IMR-90 (cell line): ENCODE measurements around the gene NOX4. TPM values are rescaled to one million over a fixed set of nuclear protein-coding genes. Genes with fewer than 3 reads are reported as not detected.

Experiments used
- ATAC-seq: fragments of 200-7000 bp; cut with Tn5 transposase; 2 replicates; pipeline ENCODE4 v1.9.1; 2020; ENCODE audit warnings: low read depth, mild to moderate bottlenecking, moderate library complexity
- BruUV-seq: library from RNA; stranded (reverse); fragments of 400-500 nt; replicated peaks from 2 replicates; lab custom pipeline; 2021; lab: Mats Ljungman, UMichigan
- CTCF ChIA-PET: fragments of 300-600 bp; formaldehyde crosslinking; extraction: SDS; loops from one replicate; lab custom pipeline; 2021; ENCODE audit warnings: antibody characterized with exemption; lab: Yijun Ruan, JAX
- POLR2A ChIA-PET: fragments of 300-600 bp; sonication (Branson Sonifier 250); formaldehyde crosslinking; loops from one replicate; lab custom pipeline; 2022; ENCODE audit warnings: antibody characterized with exemption; ENCODE audit not compliant: unreplicated experiment; lab: Charles Lee
- DNase-seq: peaks from one replicate; pipeline ENCODE4 v3.0.0; 2013
- H2AFZ ChIP-seq: replicated peaks from 2 replicates; pipeline ENCODE3; 2013; ENCODE audit warnings: low read length, mild to moderate bottlenecking; ENCODE audit not compliant: poor library complexity
- H2AK5ac ChIP-seq: 2 replicates; pipeline ENCODE4 v1.6.1; 2013; ENCODE audit warnings: low read depth, low read length, inconsistent platforms
- H2AK9ac ChIP-seq: replicated peaks from 2 replicates; pipeline ENCODE3; 2013; ENCODE audit warnings: mild to moderate bottlenecking, low read depth, low read length, moderate library complexity; ENCODE audit not compliant: poor library complexity
- H2BK120ac ChIP-seq: 2 replicates; pipeline ENCODE4 v1.6.1; 2013; ENCODE audit warnings: low read depth, low read length, inconsistent platforms
- H2BK15ac ChIP-seq: 3 replicates; pipeline ENCODE4 v1.6.1; 2013; ENCODE audit warnings: low read depth, low read length, inconsistent platforms
- H2BK20ac ChIP-seq: 2 replicates; pipeline ENCODE4 v1.6.1; 2013; ENCODE audit warnings: low read depth, mild to moderate bottlenecking, inconsistent platforms, low read length, moderate library complexity
- H2BK5ac ChIP-seq: 2 replicates; pipeline ENCODE4 v1.6.1; 2013; ENCODE audit warnings: mild to moderate bottlenecking, low read depth, low read length, inconsistent platforms; ENCODE audit not compliant: poor library complexity, severe bottlenecking
- H3K14ac ChIP-seq: replicated peaks from 2 replicates; pipeline ENCODE4 v1.6.1; 2013; ENCODE audit warnings: low read depth, low read length, inconsistent platforms
- H3K18ac ChIP-seq: 2 replicates; pipeline ENCODE4 v1.6.1; 2013; ENCODE audit warnings: low read depth, low read length, control low read depth
- H3K23ac ChIP-seq: 2 replicates; pipeline ENCODE4 v1.6.1; 2013; ENCODE audit warnings: low read depth, low read length, inconsistent platforms
- H3K27ac ChIP-seq: 2 replicates; pipeline ENCODE4 v1.5.1; 2013; ENCODE audit warnings: mild to moderate bottlenecking, control low read depth, low read length; ENCODE audit not compliant: insufficient read depth
- H3K27me3 ChIP-seq: 2 replicates; pipeline ENCODE4 v1.6.1; 2013; ENCODE audit warnings: low read length; ENCODE audit not compliant: control insufficient read depth, insufficient read depth
- H3K36me3 ChIP-seq: 2 replicates; pipeline ENCODE4 v1.6.1; 2013; ENCODE audit warnings: low read length, mixed read lengths; ENCODE audit not compliant: control insufficient read depth, insufficient read depth
- H3K4ac ChIP-seq: 2 replicates; pipeline ENCODE4 v1.6.1; 2013; ENCODE audit warnings: low read depth, low read length, inconsistent platforms
- H3K4me1 ChIP-seq: 2 replicates; pipeline ENCODE4 v1.6.1; 2013; ENCODE audit warnings: low read length, mixed read lengths; ENCODE audit not compliant: control insufficient read depth, insufficient read depth
- H3K4me2 ChIP-seq: 2 replicates; pipeline ENCODE4 v1.6.1; 2013; ENCODE audit warnings: low read depth, mild to moderate bottlenecking, control low read depth, low read length, moderate library complexity
- H3K4me3 ChIP-seq: 2 replicates; pipeline ENCODE4 v1.5.1; 2013; ENCODE audit warnings: low read depth, mild to moderate bottlenecking, control low read depth, low read length, moderate library complexity; ENCODE audit not compliant: insufficient read depth
- H3K56ac ChIP-seq: 2 replicates; pipeline ENCODE4 v1.6.1; 2013; ENCODE audit warnings: low read length, inconsistent platforms; ENCODE audit not compliant: insufficient read depth; ENCODE audit errors: extremely low read depth
- H3K79me1 ChIP-seq, 2 experiments: 2 replicates each; pipeline ENCODE4 v1.6.1; 2013; ENCODE audit warnings: low read length in 2 of 2, inconsistent platforms in 1 of 2, low read depth in 1 of 2
- H3K9ac ChIP-seq: 2 replicates; pipeline ENCODE4 v1.6.1; 2013; ENCODE audit warnings: low read depth, low read length, control low read depth
- H3K9me1 ChIP-seq: 2 replicates; pipeline ENCODE4 v1.6.1; 2013; ENCODE audit warnings: low read length, inconsistent platforms; ENCODE audit not compliant: insufficient read depth
- H3K9me3 ChIP-seq: 2 replicates; pipeline ENCODE4 v1.6.1; 2013; ENCODE audit warnings: low read length; ENCODE audit not compliant: control insufficient read depth, insufficient read depth
- H4K20me1 ChIP-seq: 2 replicates; pipeline ENCODE4 v1.6.1; 2013; ENCODE audit warnings: low read length, inconsistent platforms; ENCODE audit not compliant: insufficient read depth
- H4K5ac ChIP-seq: 2 replicates; pipeline ENCODE4 v1.6.1; 2013; ENCODE audit warnings: mild to moderate bottlenecking, low read depth, low read length, control low read depth
- H4K8ac ChIP-seq, 2 experiments: 2 replicates each; pipeline ENCODE4 v1.6.1; 2013; ENCODE audit warnings: low read depth in 2 of 2, low read length in 2 of 2, control low read depth in 1 of 2, inconsistent platforms in 1 of 2
- H4K91ac ChIP-seq: 2 replicates; pipeline ENCODE4 v1.6.1; 2013; ENCODE audit warnings: low read depth, low read length, inconsistent platforms; ENCODE audit not compliant: insufficient read depth
- BHLHE40 ChIP-seq: fragments of 150-350 bp; IDR thresholded peaks from 2 replicates; pipeline ENCODE4 v1.6.1; 2016; ENCODE audit warnings: mild to moderate bottlenecking, low read depth, low read length
- CHD1 ChIP-seq: IDR thresholded peaks from 2 replicates; pipeline ENCODE4 v1.6.1; 2012; ENCODE audit warnings: low read depth, low read length, improper control_type of control experiment
- NFE2L2 ChIP-seq: fragments of 150-350 bp; IDR thresholded peaks from 2 replicates; pipeline ENCODE4 v1.6.1; 2016; ENCODE audit warnings: low read depth, mild to moderate bottlenecking, low read length
- dilution Hi-C: fragments of 300-500 bp; cut with HindIII; formaldehyde crosslinking; loops from one replicate; pipeline ENCODE4 v1.14.3; 2018; ENCODE audit warnings: low sequenced_read_pairs; ENCODE audit not compliant: unreplicated experiment
- in situ Hi-C: fragments of 300-500 bp; cut with MboI; formaldehyde crosslinking; loops from 3 replicates; pipeline ENCODE4 v1.14.3; 2019; ENCODE audit warnings: low sequenced_read_pairs, inconsistent platforms, mixed read lengths
- intact Hi-C: fragments of 100-400 bp; cut with micrococcal nuclease; formaldehyde crosslinking; loops from 2 replicates; pipeline ENCODE4 v1.10.0; 2022
- polyA plus RNA-seq, 3 experiments: library from polyadenylated mRNA; depleted of rRNA; stranded (reverse); fragments of >200 nt; gene quantifications; 2 replicates each; pipeline ENCODE4 v1.2.3, GENCODE V29; 2012; ENCODE audit warnings: low replicate concordance in 1 of 3
- total RNA-seq: library from RNA; depleted of rRNA; stranded (reverse); fragments of >200 nt; gene quantifications from 2 replicates; pipeline ENCODE4 v1.2.3, GENCODE V29; 2012
- TF ChIP-seq, protein P1 (sequence below): fragments of 150-350 bp; IDR thresholded peaks from 2 replicates; pipeline ENCODE4 v1.6.1; 2016; ENCODE audit warnings: low read depth, mild to moderate bottlenecking, low read length, moderate library complexity, borderline replicate concordance

NOX4 gene
- total and polyA plus RNA-seq, 2 of the 4 experiments (the other 2 are of a cell fraction) = 4.7 to 11.7 TPM

DNA sequence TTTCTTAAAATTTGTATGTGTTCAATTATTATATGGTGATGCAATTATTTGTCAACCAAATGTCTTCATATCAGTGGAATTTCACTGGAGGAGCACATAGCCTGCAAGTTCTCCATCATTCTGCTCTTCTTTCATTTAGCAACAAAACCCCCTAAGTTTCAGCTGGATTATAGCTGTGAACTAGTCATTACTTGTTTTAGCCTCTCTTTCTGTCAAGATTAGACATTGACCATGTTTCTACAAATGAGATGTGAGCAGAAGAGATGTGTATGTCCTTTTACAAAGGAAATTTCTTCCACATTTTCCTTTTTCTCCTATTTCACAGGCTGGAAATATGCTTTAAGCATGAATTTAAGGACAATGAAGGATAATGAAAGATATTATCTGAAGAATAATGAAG is 9.2 kb upstream of the NOX4 start:
- H3K9me3 ChIP-seq = no peaks in the 10 kb centered on the region
- H3K9ac ChIP-seq = no peak overlapping the region
- in situ Hi-C loops = no loop called here
- H3K27me3 ChIP-seq = no peaks in the 10 kb centered on the region
- BruUV-seq = no TSS peak
- ChIA-PET POLR2A (interaction anchor here (0.6 kb wide), 1 partner anchor 735 kb away, joined by 3 read pairs; no protein-coding TSS in a partner anchor), CTCF (interaction anchor here (0.8 kb wide), 1 partner anchor 20 kb away, joined by 5 read pairs; no protein-coding TSS in a partner anchor)
- H2BK15ac ChIP-seq = no peak overlapping the region
- no peak overlapping the region for H3K18ac ChIP-seq
- intact Hi-C loops = no loop called here
- no peak for DNase-seq
- no peak overlapping the region for H3K27ac ChIP-seq
- no peak for ATAC-seq
- no peak overlapping the region for H4K8ac ChIP-seq
- H4K91ac ChIP-seq = no peak overlapping the region
- H2AK5ac ChIP-seq = no peak overlapping the region
- H4K5ac ChIP-seq = no peak overlapping the region
- H3K4me2 ChIP-seq = no peak overlapping the region
- H3K79me1 ChIP-seq = no peaks in the 10 kb centered on the region
- H2BK20ac ChIP-seq = no peak overlapping the region
- dilution Hi-C loops = no loop called here
- H3K4ac ChIP-seq = no peak overlapping the region
- no peaks in the 10 kb centered on the region for H3K9me1 ChIP-seq
- H2BK120ac ChIP-seq = no peak overlapping the region
- H3K4me1 ChIP-seq = peaks cover 1% of the 10 kb centered on the region; the same call in 1 of the 2 replicates
- H3K56ac ChIP-seq = no peak overlapping the region
- H2BK5ac ChIP-seq = no peak overlapping the region
- H3K23ac ChIP-seq = no peak overlapping the region
- H3K4me3 ChIP-seq = no peak overlapping the region
- no peak overlapping the region for H2AK9ac ChIP-seq
- no peaks in the 10 kb centered on the region for H3K36me3 ChIP-seq
- no peak overlapping the region for H3K14ac ChIP-seq
- no peaks in the 10 kb centered on the region for H4K20me1 ChIP-seq
- H2AFZ ChIP-seq = no peak overlapping the region
- TF ChIP-seq, protein P1, sequence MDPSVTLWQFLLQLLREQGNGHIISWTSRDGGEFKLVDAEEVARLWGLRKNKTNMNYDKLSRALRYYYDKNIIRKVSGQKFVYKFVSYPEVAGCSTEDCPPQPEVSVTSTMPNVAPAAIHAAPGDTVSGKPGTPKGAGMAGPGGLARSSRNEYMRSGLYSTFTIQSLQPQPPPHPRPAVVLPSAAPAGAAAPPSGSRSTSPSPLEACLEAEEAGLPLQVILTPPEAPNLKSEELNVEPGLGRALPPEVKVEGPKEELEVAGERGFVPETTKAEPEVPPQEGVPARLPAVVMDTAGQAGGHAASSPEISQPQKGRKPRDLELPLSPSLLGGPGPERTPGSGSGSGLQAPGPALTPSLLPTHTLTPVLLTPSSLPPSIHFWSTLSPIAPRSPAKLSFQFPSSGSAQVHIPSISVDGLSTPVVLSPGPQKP = no peak
- TF ChIP-seq CHD1 (no peak), NFE2L2 (no peak), BHLHE40 (no peak)
